ENCODE data around the gene BCO1. TPM values are rescaled to one million over a fixed set of nuclear protein-coding genes. Genes with fewer than 3 reads are reported as not detected.

Gene BCO1
- total RNA-seq, 1 donor from 2014 or later = not detected

DNA sequence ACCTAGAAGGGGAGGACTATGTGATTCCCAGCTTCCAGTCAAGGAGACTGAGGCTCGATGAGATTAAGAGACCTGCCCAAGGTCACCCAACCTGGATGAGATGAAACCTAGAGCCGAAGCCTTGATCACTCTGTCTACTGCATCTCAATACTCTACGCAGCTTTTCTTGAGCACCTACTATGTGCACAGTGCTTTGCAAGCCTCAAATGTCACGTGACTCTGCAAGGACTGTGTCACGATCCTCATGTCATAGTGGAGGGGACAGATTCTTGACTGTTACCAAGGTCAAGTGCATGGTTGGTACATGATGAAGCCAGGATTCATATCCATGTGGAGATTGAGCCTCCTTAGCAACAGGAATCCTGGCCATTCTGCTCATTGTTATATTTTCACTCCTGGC is 14.7 kb downstream of the BCO1 start:
- Histone ChIP-seq H3K9me3 (ENCODE audit: control insufficient read depth in 3 of 3, low read length in 3 of 3) (no peaks in the 10 kb centered on the region), H3K9ac (ENCODE audit: low read depth in 1 of 3, low read length in 3 of 3) (no peak overlapping the region), H3K27ac (ENCODE audit: low read depth, low read length) (no peak overlapping the region), H3K36me3 (ENCODE audit: control insufficient read depth in 3 of 3, insufficient read depth in 3 of 3, low read length in 3 of 3) (no peaks in the 10 kb centered on the region), H3K4me3 (ENCODE audit: low read length in 3 of 3) (no peak overlapping the region), H3K27me3 (ENCODE audit: control insufficient read depth in 3 of 3, insufficient read depth in 3 of 3, low read length in 3 of 3) (peaks cover 0 to 3% (median 0%) of the 10 kb centered on the region in 3 donors), H3K4me1 (ENCODE audit: control insufficient read depth in 3 of 3, insufficient read depth in 3 of 3, low read length in 3 of 3) (no peaks in the 10 kb centered on the region)

DNA sequence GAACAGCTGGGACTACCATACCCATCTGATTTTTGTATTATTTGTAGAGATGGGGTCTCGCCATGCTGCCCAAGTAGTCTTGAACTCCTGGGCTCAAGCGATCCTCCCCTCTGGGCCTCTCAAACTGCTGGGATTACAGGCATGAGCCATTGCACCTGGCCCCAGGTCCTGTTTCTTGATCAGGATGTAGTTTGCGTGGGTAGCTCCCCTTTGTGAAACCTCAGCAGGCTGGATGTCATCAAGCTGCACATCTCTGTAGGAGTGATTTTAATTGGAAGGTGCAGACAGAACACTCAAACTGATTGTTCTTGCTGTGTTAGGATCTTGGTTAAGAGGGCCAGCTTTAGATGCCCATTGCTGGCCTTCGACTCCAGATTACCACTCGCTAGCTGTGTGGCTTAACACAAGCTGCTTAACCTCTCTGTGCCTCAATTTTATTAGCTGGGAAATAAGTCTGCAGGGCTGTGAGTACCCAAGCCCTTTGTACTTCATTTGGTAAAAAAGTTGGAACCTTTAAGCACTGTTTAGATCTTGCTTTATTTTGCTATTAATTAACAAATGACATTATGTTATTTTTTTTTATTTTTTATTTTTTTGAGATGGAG is 16.5 kb downstream of the BCO1 start:
- H3K4me1 ChIP-seq (ENCODE audit: control insufficient read depth in 3 of 3, insufficient read depth in 3 of 3, low read length in 3 of 3) = no peaks in the 10 kb centered on the region

DNA sequence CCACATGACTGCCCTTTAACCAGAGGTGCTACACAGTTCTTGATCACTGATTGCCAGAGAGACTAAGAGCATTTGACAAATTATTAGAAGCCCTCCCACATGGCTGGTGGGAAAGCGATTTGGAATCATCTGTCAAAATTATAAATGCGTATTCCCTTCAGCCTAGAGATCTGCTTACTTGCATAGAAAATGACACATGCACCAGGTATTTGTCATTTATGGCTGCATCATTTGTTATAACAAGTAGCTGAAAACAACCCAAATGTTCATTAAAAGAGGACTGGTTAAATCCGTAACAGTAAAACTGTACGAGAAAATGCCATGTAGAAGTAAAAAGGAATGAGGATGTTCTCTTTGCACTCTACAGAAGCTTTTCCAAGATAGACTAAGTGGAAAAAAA is 21.4 kb downstream of the BCO1 start:
- Histone ChIP-seq H3K9me3 (ENCODE audit: control insufficient read depth in 3 of 3, low read length in 3 of 3) (no peaks in the 10 kb centered on the region), H3K27ac (ENCODE audit: low read depth, low read length) (no peak overlapping the region), H3K9ac (ENCODE audit: low read depth in 1 of 3, low read length in 3 of 3) (no peak overlapping the region), H3K36me3 (ENCODE audit: control insufficient read depth in 3 of 3, insufficient read depth in 3 of 3, low read length in 3 of 3) (no peaks in the 10 kb centered on the region), H3K4me3 (ENCODE audit: low read length in 3 of 3) (no peak overlapping the region), H3K4me1 (ENCODE audit: control insufficient read depth in 3 of 3, insufficient read depth in 3 of 3, low read length in 3 of 3) (peaks cover 0 to 3% (median 0%) of the 10 kb centered on the region in 3 donors), H3K27me3 (ENCODE audit: control insufficient read depth in 3 of 3, insufficient read depth in 3 of 3, low read length in 3 of 3) (no peaks in the 10 kb centered on the region)

More for the DNA sequence above, 16.5 kb downstream of the BCO1 start:
- Histone ChIP-seq H3K9ac (ENCODE audit: low read depth in 1 of 3, low read length in 3 of 3) (no peak overlapping the region), H3K36me3 (ENCODE audit: control insufficient read depth in 3 of 3, insufficient read depth in 3 of 3, low read length in 3 of 3) (no peaks in the 10 kb centered on the region), H3K27me3 (ENCODE audit: control insufficient read depth in 3 of 3, insufficient read depth in 3 of 3, low read length in 3 of 3) (peaks cover 0 to 3% (median 0%) of the 10 kb centered on the region in 3 donors), H3K27ac (ENCODE audit: low read depth, low read length) (no peak overlapping the region), H3K9me3 (ENCODE audit: control insufficient read depth in 3 of 3, low read length in 3 of 3) (no peaks in the 10 kb centered on the region), H3K4me3 (ENCODE audit: low read length in 3 of 3) (no peak overlapping the region)

DNA sequence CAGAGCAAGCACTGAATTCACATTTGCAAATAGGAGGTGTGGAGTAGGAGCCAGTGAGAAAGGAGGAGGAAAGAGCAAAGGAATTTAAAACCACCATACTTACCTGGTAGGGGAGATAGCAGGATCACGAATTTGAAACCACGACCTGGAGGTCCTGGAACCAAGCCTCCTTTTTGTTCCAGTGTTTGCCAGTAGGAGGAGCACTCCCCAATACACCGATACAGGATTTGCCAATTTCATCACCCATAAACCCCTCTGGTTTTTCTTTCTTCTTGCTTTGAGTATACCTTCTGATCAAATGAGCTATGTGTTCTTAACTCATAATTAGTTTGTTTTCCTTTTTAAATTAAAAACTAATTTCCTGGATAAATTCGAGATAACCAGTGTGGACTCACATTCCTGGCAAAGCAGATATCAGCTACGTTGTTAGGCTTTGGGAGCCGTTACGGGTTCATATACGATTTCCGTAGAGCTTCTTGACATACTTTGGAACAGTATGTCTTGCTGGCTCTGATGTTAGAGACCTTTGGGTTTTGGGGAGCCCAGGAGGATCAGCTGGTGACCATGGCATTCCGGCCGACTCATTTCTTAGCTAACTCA is 22.7 kb downstream of the BCO1 start:
- Histone ChIP-seq H3K9me3 (ENCODE audit: control insufficient read depth in 3 of 3, low read length in 3 of 3) (no peaks in the 10 kb centered on the region), H3K27me3 (ENCODE audit: control insufficient read depth in 3 of 3, insufficient read depth in 3 of 3, low read length in 3 of 3) (no peaks in the 10 kb centered on the region), H3K4me3 (ENCODE audit: low read length in 3 of 3) (no peak overlapping the region), H3K9ac (ENCODE audit: low read depth in 1 of 3, low read length in 3 of 3) (no peak overlapping the region), H3K36me3 (ENCODE audit: control insufficient read depth in 3 of 3, insufficient read depth in 3 of 3, low read length in 3 of 3) (no peaks in the 10 kb centered on the region), H3K4me1 (ENCODE audit: control insufficient read depth in 3 of 3, insufficient read depth in 3 of 3, low read length in 3 of 3) (peaks cover 2 to 7% (median 6%) of the 10 kb centered on the region in 3 donors), H3K27ac (ENCODE audit: low read depth, low read length) (no peak overlapping the region)

DNA sequence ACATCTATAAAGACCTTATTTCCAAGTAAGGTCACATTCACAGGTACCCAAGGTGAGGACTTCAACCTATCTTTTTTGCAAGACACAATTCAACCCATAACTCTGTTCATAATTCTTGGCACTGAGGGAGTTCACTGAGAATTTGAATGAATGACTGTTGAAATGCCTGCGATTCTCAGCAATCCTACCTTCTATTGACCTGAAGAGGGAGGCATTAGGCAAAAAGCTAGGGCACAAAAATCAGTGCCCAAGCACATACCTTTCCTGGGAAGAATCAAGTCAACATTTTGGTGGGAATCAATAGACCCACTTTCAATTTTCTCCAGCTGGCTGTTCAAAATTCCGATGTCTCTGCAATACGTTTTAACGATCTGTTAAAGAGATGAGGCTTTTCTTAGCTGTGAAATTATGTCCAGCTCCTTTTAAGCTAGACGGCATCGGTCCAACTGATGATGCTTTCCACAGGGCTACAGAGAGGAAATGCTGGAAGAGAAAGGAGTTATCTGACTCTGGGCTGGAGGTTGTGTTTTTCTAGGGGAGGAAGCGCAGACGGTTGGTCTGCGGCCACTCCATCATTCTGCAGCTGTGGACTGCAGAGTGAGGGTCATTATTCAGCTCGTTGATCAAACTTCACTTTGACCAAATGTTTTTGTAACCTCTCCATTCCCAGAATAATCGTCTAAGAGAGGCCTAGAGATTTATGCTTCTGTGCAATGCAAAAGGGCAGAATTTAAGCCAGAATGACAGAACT is 25.2 kb downstream of the BCO1 start:
- Histone ChIP-seq H3K4me3 (ENCODE audit: low read length in 3 of 3) (no peak overlapping the region), H3K36me3 (ENCODE audit: control insufficient read depth in 3 of 3, insufficient read depth in 3 of 3, low read length in 3 of 3) (no peaks in the 10 kb centered on the region), H3K27me3 (ENCODE audit: control insufficient read depth in 3 of 3, insufficient read depth in 3 of 3, low read length in 3 of 3) (no peaks in the 10 kb centered on the region), H3K27ac (ENCODE audit: low read depth, low read length) (no peak overlapping the region), H3K4me1 (ENCODE audit: control insufficient read depth in 3 of 3, insufficient read depth in 3 of 3, low read length in 3 of 3) (peaks cover 6 to 15% (median 8%) of the 10 kb centered on the region in 3 donors), H3K9ac (ENCODE audit: low read depth in 1 of 3, low read length in 3 of 3) (no peak overlapping the region), H3K9me3 (ENCODE audit: control insufficient read depth in 3 of 3, low read length in 3 of 3) (no peaks in the 10 kb centered on the region)

DNA sequence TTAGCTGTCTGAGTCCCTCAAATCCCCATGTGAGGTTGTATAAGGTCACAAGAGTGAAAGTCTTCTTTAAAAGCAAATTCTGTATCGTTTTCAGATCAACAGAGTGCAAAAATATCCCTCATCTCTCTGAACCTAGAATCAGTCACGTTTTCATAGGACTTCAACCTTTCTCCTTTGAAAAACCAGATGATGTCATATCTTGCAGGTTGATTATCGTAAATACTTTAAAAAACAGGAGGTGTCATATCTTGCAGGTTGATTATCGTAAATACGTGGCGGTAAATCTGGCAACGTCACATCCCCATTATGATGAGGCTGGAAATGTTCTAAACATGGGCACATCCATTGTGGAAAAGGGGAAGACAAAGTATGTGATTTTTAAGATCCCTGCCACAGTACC is 25.9 kb downstream of the BCO1 start:
- Histone ChIP-seq H3K36me3 (ENCODE audit: control insufficient read depth in 3 of 3, insufficient read depth in 3 of 3, low read length in 3 of 3) (no peaks in the 10 kb centered on the region), H3K27ac (ENCODE audit: low read depth, low read length) (no peak overlapping the region)

DNA sequence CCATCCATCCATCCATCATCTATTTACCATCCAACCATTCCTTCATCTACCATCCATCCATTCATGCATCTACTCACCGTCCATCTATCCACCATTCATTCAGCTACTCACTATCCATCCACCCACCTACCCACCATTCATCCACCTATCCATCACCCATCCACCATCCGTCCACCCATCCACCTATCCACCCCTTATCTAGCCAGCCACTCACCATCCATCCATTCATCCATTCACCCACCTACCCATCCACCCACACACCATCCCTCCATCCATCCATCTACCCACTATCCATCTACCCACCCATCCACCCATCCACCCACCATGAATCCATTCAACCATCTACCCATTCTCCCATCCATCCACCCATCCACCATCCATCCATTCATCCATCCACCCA is 26.6 kb downstream of the BCO1 start:
- Histone ChIP-seq H3K4me1 (ENCODE audit: control insufficient read depth in 3 of 3, insufficient read depth in 3 of 3, low read length in 3 of 3) (peaks cover 6 to 15% (median 8%) of the 10 kb centered on the region in 3 donors), H3K36me3 (ENCODE audit: control insufficient read depth in 3 of 3, insufficient read depth in 3 of 3, low read length in 3 of 3) (no peaks in the 10 kb centered on the region), H3K4me3 (ENCODE audit: low read length in 3 of 3) (no peak overlapping the region), H3K27ac (ENCODE audit: low read depth, low read length) (no peak overlapping the region), H3K27me3 (ENCODE audit: control insufficient read depth in 3 of 3, insufficient read depth in 3 of 3, low read length in 3 of 3) (peaks cover 0 to 4% (median 0%) of the 10 kb centered on the region in 3 donors), H3K9me3 (ENCODE audit: control insufficient read depth in 3 of 3, low read length in 3 of 3) (no peaks in the 10 kb centered on the region), H3K9ac (ENCODE audit: low read depth in 1 of 3, low read length in 3 of 3) (no peak overlapping the region)

More for the DNA sequence above, 25.9 kb downstream of the BCO1 start:
- H3K27me3 ChIP-seq (ENCODE audit: control insufficient read depth in 3 of 3, insufficient read depth in 3 of 3, low read length in 3 of 3) = no peaks in the 10 kb centered on the region
- no peaks in the 10 kb centered on the region for H3K9me3 ChIP-seq (ENCODE audit: control insufficient read depth in 3 of 3, low read length in 3 of 3)
- H3K4me1 ChIP-seq (ENCODE audit: control insufficient read depth in 3 of 3, insufficient read depth in 3 of 3, low read length in 3 of 3) = peaks cover 6 to 15% (median 8%) of the 10 kb centered on the region in 3 donors
- no peak overlapping the region for H3K4me3 ChIP-seq (ENCODE audit: low read length in 3 of 3)
- H3K9ac ChIP-seq (ENCODE audit: low read depth in 1 of 3, low read length in 3 of 3) = no peak overlapping the region

DNA sequence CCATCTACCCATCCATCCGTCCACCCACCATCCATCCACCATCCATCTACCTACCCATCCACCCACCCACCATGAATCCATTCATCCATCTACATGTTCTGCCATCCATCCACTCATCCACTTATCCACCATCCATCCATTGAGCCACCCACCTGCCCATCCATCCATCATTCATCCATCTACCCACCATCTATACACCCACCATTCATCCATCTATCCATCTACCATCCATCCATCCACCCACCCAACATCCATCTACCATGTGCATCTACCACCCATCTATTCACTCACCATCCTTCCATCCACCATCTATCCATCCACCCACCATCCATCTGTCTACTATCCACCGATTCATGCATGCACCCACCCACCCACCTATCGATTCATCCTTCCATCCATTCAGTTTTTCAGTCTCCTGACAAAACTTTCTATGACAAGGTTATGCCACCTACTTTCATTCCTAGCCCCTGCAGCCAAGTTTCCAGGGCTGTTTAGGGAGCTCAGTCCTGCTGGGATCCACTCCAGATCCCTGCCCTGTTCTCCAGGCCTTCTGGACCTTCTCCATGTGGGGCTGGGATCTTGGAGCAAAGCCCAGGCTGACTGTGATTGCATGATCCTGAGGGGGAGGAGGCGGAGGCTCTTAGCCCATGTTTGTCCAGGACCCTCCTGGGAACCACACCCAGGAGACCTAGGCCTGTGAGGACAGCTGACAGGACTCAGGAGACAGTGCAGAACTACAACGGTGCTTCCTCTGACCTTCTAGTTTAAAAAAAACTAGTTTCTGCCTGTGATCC is 27.4 kb downstream of the BCO1 start:
- no peak overlapping the region for H3K9ac ChIP-seq (ENCODE audit: low read depth in 1 of 3, low read length in 3 of 3)
- no peaks in the 10 kb centered on the region for H3K36me3 ChIP-seq (ENCODE audit: control insufficient read depth in 3 of 3, insufficient read depth in 3 of 3, low read length in 3 of 3)
- no peak overlapping the region for H3K4me3 ChIP-seq (ENCODE audit: low read length in 3 of 3)
- H3K9me3 ChIP-seq (ENCODE audit: control insufficient read depth in 3 of 3, low read length in 3 of 3) = no peaks in the 10 kb centered on the region
- H3K27ac ChIP-seq (ENCODE audit: low read depth, low read length) = no peak overlapping the region
- peaks cover 0 to 6% (median 0%) of the 10 kb centered on the region in 3 donors for H3K27me3 ChIP-seq (ENCODE audit: control insufficient read depth in 3 of 3, insufficient read depth in 3 of 3, low read length in 3 of 3)
- peaks cover 6 to 15% (median 8%) of the 10 kb centered on the region in 3 donors for H3K4me1 ChIP-seq (ENCODE audit: control insufficient read depth in 3 of 3, insufficient read depth in 3 of 3, low read length in 3 of 3)

DNA sequence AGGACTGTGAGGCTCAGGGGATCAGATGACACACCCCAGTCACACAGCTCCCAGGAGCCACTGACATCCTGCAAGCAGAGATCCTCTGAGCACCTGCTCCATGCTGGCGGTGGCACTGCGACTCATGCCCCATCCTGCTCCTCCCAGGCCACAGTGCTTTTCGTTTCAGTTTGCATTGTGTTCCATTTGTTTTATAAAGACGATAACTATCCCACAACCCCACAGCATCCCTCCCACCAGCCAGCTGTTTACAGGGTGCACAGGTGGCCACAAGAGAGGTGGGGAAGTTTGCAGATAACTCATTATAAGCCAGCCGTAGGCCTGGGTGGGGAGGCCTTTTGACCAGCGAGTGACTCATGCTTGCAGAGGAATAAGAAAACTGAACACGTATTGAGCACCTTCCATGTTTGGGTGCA is 28.2 kb downstream of the BCO1 start:
- Histone ChIP-seq H3K36me3 (ENCODE audit: control insufficient read depth in 3 of 3, insufficient read depth in 3 of 3, low read length in 3 of 3) (no peaks in the 10 kb centered on the region), H3K9me3 (ENCODE audit: control insufficient read depth in 3 of 3, low read length in 3 of 3) (no peaks in the 10 kb centered on the region), H3K27ac (ENCODE audit: low read depth, low read length) (no peak overlapping the region), H3K4me3 (ENCODE audit: low read length in 3 of 3) (no peak overlapping the region), H3K27me3 (ENCODE audit: control insufficient read depth in 3 of 3, insufficient read depth in 3 of 3, low read length in 3 of 3) (peaks cover 0 to 6% (median 0%) of the 10 kb centered on the region in 3 donors), H3K4me1 (ENCODE audit: control insufficient read depth in 3 of 3, insufficient read depth in 3 of 3, low read length in 3 of 3) (peaks cover 6 to 15% (median 8%) of the 10 kb centered on the region in 3 donors), H3K9ac (ENCODE audit: low read depth in 1 of 3, low read length in 3 of 3) (peak overlapping the region in 1 of 3 donors; percentile 8)

Data from skeletal muscle tissue (tissue), 4 donors.